K562 (cell line): ENCODE results near the gene ZNF646. TPM values are rescaled to one million over a fixed set of nuclear protein-coding genes. Genes with fewer than 3 reads are reported as not detected.
A peak's percentile ranks its signal among the peaks of the same experiment; 100 is the strongest.

Experiments used
- ARID3B ChIP-seq: fragments of 250-450 bp; sonication (Bioruptor Pico); IDR thresholded peaks from 2 replicates; pipeline ENCODE4 v1.4.0; 2020; ENCODE audit warnings: borderline replicate concordance
- ARNT ChIP-seq, 2 experiments: fragments of 450-650 bp; IDR thresholded peaks; 2 replicates each; pipeline ENCODE4 v1.6.1; 2016; ENCODE audit warnings: mild to moderate bottlenecking in 1 of 2
- BHLHE40 ChIP-seq: IDR thresholded peaks from 2 replicates; pipeline ENCODE4 v1.6.1; 2011; ENCODE audit warnings: low read length, improper control_type of control experiment
- BRCA1 ChIP-seq, 2 experiments: fragments of 450-650 bp in 1 of 2; sonication (generic) in 1 of 2; formaldehyde crosslinking in 1 of 2; IDR thresholded peaks; 2 replicates each; pipeline versions ENCODE4 v1.5.0 to v1.6.1; 2017 to 2020; ENCODE audit warnings: mild to moderate bottlenecking in 1 of 2, missing genetic modification reagents in 1 of 2
- CBX3 ChIP-seq, 2 experiments: IDR thresholded peaks; 1 replicate in 1 of 2; 2 replicates in 1 of 2; pipeline ENCODE4 v1.6.1; 2012; ENCODE audit warnings: inconsistent platforms in 2 of 2, low read length in 2 of 2, borderline replicate concordance in 1 of 2, control low read depth in 1 of 2
- CEBPB ChIP-seq: fragments of 450-650 bp; IDR thresholded peaks from 2 replicates; pipeline ENCODE4 v1.6.1; 2016; ENCODE audit warnings: missing genetic modification characterization, missing compliant biosample characterization
- CHCHD3 ChIP-seq: fragments of 250-450 bp; sonication (Bioruptor Pico); IDR thresholded peaks from 2 replicates; pipeline ENCODE4 v2.1.2; 2022; ENCODE audit warnings: mild to moderate bottlenecking
- CTCF ChIP-seq, 3 experiments: IDR thresholded peaks in 2 of 3; conservative IDR thresholded peaks in 1 of 3; 2 replicates each; pipeline ENCODE4 v1.5.1; 2011 to 2012; ENCODE audit warnings: low read length in 3 of 3, mild to moderate bottlenecking in 3 of 3, control low read depth in 2 of 3, improper control_type of control experiment in 1 of 3, inconsistent platforms in 1 of 3, low read depth in 1 of 3, mixed read lengths in 1 of 3, moderate library complexity in 1 of 3; ENCODE audit not compliant: insufficient read depth in 2 of 3
- DLX4 ChIP-seq: fragments of 250-450 bp; sonication (Bioruptor Pico); IDR thresholded peaks from 2 replicates; pipeline ENCODE4 v1.6.1; 2021; ENCODE audit warnings: mild to moderate bottlenecking
- ELF4 ChIP-seq: fragments of 450-650 bp; formaldehyde crosslinking; IDR thresholded peaks from 2 replicates; pipeline ENCODE4 v1.4.0; 2022; ENCODE audit warnings: missing genetic modification characterization
- FOXO4 ChIP-seq: fragments of 450-650 bp; formaldehyde crosslinking; IDR thresholded peaks from 2 replicates; pipeline ENCODE4 v1.4.0; 2020; ENCODE audit warnings: mild to moderate bottlenecking, moderate library complexity
- HMGXB4 ChIP-seq: sonication (generic); formaldehyde crosslinking; IDR thresholded peaks from 2 replicates; pipeline ENCODE4 v1.8.1; 2023; ENCODE audit warnings: mild to moderate bottlenecking, missing genetic modification reagents
- HNRNPH1 ChIP-seq: fragments of 200-400 bp; formaldehyde crosslinking; optimal IDR thresholded peaks from 2 replicates; pipeline ENCODE3; 2017; ENCODE audit warnings: low read depth, mild to moderate bottlenecking, low read length, moderate library complexity
- PHB2 ChIP-seq: fragments of 450-650 bp; IDR thresholded peaks from 2 replicates; pipeline ENCODE4 v1.6.1; 2017; ENCODE audit warnings: low read depth
- SAFB ChIP-seq: fragments of 200-400 bp; formaldehyde crosslinking; IDR thresholded peaks from 2 replicates; pipeline ENCODE4 v1.6.1; 2017; ENCODE audit warnings: low read depth, low read length, borderline replicate concordance
- SETDB1 ChIP-seq: IDR thresholded peaks from one replicate; pipeline ENCODE4 v1.6.1; 2012; ENCODE audit warnings: low read length, control low read depth, inconsistent platforms
- TCF15 ChIP-seq: fragments of 250-450 bp; sonication (Bioruptor Pico); IDR thresholded peaks from 2 replicates; pipeline ENCODE4 v1.8.0; 2022; ENCODE audit warnings: moderate library complexity, mild to moderate bottlenecking, inconsistent platforms
- TGIF2 ChIP-seq: sonication (generic); formaldehyde crosslinking; IDR thresholded peaks from 2 replicates; pipeline ENCODE4 v1.8.1; 2022; ENCODE audit warnings: mild to moderate bottlenecking, missing genetic modification reagents, moderate library complexity
- ZBTB7A ChIP-seq: IDR thresholded peaks from 2 replicates; pipeline ENCODE4 v1.6.1; 2011; ENCODE audit warnings: low read depth, mild to moderate bottlenecking, low read length, moderate library complexity, borderline replicate concordance; ENCODE audit not compliant: control insufficient read depth
- polyA plus RNA-seq, 8 experiments: library from polyadenylated mRNA; depleted of rRNA in 4 of 8; stranded (reverse) in 5 of 8; unstranded in 3 of 8; fragments of >200 nt; fragmentation: Nextera tagmentation in 2 of 8; fragmentation: Illumina TruSeq in 1 of 8; extraction: Ambion mirVana in 2 of 8; extraction: Trizol in 1 of 8; gene quantifications; 2 replicates each; pipeline versions ENCODE4 v1.2.1 to v1.2.3, GENCODE V29; 2011 to 2014; ENCODE audit warnings: inconsistent platforms in 1 of 8, missing spikeins in 1 of 8
- total RNA-seq, 7 experiments: library from RNA; depleted of rRNA in 6 of 7; stranded (reverse); fragments of >200 nt in 6 of 7; fragmentation: Illumina TruSeq in 2 of 7; extraction: Trizol in 2 of 7; gene quantifications; 2 replicates each; pipeline versions ENCODE4 v1.2.1 to v1.2.3, GENCODE V29; 2011 to 2021; ENCODE audit warnings: low replicate concordance in 1 of 7

ZNF646 gene
- total and polyA plus RNA-seq, 9 of the 15 experiments (the other 6 are each of a cell fraction or from before 2014, with no cell fraction given), result 0.08 to 20.6 (median 8.0) TPM

- no peak for TF ChIP-seq CTCF (IDR thresholded peaks at IDR 0.05 in 2 of 3, conservative IDR thresholded peaks at IDR 0.05 in 1 of 3; ENCODE audit: insufficient read depth in 2 of 3, low read depth in 1 of 3, low read length in 3 of 3)
- TF ChIP-seq ARNT (IDR thresholded peaks at IDR 0.05), result peak in 1 of 2 experiments; percentile 55; a peak in 1 of 4 replicates
- TF ChIP-seq BHLHE40, result no peak
- no peak for TF ChIP-seq HMGXB4 (CRISPR knock-in tag)
- no peak for TF ChIP-seq TGIF2 (CRISPR knock-in tag)
- no peak for TF ChIP-seq SETDB1
- TF ChIP-seq CBX3 (IDR thresholded peaks at IDR 0.05; ENCODE audit: borderline replicate concordance in 1 of 2, low read length in 2 of 2), result peak in 1 of 2 experiments; percentile 74; a peak in 1 of 3 replicates
- TF ChIP-seq CEBPB (tag), result no peak
- TF ChIP-seq TCF15 (CRISPR knock-in tag), result no peak
- TF ChIP-seq HNRNPH1, result no peak
- peak; percentile 65; the same call in 1 of the 2 replicates for TF ChIP-seq ELF4 (CRISPR knock-in tag)
- no peak for TF ChIP-seq DLX4 (CRISPR knock-in tag)
- TF ChIP-seq ZBTB7A, result 0 out of 2 replicates have a peak, but pooled peaks have one; percentile 36
- TF ChIP-seq ARID3B, result 0 out of 2 replicates have a peak, but pooled peaks have one; percentile 57
- TF ChIP-seq BRCA1 (IDR thresholded peaks at IDR 0.05), result no peak
- TF ChIP-seq BRCA1 (CRISPR knock-in tag; IDR thresholded peaks at IDR 0.05), result no peak
- TF ChIP-seq CHCHD3, result no peak
- no peak for TF ChIP-seq PHB2
- TF ChIP-seq SAFB, result no peak
- no peak for TF ChIP-seq FOXO4
Observed at GRCh38 chr16:31073970-31074813, at the start of gene ZNF646, which contains the start of gene ZNF668 (continued).
